Stimulated activated CD8-positive, alpha-beta memory T cell treated with anti-CD3 and anti-CD28 coated beads, Interleukin-2, amount 100 ng/mL, for 48 hours (primary cell): ENCODE results near the gene CD247.

Experiments used
- DNase-seq, 2 donors: peaks; one replicate each; pipeline ENCODE4 v3.0.0-alpha.2; 2020; ENCODE audit warnings: low read depth in 2 of 2

The CD247 gene

DNA sequence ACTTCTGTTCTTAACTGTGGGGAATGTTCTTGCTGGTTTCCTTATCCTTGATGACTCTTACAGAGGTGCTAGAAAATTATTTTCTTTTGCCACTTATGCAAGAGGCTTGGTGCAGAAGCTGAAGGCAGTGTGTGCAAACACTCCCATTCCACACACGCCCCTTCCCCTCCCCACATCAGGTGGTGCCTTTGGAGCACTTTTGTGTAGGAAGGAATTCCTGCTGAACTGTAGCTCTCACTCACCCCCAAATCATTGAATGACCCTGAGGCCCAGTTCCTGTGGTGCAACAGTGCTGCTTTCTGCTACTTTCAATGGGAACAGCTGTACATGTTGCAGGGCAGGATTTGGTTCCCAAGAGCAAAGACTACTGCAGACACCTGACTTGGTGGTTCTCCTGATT is 101.8 kb downstream of the CD247 start:
- DNase-seq = no peak

DNA sequence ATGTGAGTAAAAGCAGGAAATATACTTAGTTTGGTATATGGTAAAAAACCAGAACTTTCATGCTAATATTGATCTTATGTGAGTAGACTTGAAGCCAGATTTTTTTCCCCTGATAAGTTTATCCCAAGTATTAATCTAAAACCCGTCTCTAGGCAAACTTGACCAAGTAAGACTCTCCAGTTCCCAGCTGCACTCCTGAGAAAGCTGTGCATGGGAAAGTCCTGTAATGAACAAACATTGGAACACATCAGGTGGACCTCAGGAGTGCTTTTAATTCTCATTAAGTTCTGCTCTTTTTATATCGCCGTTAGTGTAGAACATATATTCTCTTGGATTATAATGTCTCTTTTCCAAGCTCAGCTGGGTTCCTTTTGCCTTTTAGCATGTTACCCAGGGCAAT is 105.0 kb downstream of the CD247 start:
- no peak for DNase-seq

DNA sequence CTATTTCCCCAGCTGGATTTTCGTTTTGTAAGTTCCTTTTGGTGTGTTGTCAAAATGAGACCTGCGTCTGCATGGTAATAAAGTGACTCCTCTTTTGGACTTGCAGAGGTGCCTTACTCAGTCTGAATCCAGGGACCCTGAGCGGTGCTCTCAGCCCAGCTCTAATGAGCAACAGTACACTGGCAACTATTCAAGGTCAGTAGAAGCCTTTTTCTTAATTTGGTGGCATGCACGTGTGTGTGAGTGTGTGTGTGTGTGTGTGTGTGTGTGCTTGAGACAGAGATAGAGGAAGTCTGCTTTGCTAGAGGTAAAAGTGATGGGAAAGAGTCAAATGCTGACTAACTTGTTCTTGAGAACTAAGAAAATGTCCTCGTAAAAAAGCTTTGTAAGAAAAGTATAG is 105.4 kb downstream of the CD247 start:
- no peak for DNase-seq

DNA sequence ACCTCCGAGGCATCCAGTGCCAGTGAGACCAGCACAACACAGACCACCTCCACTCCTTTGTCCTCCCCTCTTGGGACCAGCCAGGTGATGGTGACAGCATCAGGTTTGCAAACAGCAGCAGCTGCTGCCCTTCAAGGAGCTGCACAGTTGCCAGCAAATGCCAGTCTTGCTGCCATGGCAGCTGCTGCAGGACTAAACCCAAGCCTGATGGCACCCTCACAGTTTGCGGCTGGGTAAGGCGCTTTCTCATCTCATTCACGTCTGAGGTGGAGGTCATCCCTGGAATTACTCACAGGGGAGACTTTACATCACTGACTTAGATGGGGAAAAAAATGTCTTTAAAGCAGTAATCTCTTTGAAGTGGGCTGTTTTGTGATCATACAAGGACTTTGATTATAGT is 106.3 kb downstream of the CD247 start:
- DNase-seq = no peak

DNA sequence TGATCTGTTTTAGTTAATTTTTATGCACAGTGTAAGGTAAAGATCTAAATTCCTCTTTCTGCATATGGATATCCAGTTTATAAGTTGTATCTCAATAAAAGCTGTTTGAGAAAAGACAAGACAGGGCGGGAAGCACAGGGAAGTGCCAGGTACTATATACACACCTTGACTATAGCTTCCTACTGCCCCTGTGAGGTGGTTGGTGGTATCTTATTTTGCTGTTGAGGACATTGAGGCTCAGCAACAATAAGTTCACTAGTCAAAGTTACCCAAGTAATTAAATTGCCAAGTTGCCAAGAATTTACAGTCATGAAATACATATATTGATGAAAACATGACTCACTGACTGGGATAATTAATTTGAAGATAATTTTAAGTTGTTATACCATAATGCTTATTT is 109.1 kb downstream of the CD247 start:
- DNase-seq = no peak

DNA sequence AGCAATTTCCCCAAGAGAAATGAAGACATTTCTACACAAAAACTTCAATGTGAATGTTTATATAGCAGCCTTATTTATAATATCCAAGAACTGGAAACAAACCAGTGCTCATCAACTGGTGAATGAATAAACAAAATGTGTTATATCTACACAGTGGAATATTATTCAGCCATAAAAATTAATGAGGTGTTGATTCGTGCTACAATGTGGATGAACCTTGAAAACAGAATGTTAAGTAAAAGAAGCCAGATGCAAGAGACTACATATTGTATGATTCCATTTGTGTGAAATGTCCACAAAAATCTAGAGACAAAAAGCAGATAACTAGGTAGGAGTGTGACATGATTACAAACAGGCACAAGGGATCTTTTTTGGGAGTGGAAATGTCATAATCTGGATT is 110.0 kb downstream of the CD247 start:
- no peak for DNase-seq

DNA sequence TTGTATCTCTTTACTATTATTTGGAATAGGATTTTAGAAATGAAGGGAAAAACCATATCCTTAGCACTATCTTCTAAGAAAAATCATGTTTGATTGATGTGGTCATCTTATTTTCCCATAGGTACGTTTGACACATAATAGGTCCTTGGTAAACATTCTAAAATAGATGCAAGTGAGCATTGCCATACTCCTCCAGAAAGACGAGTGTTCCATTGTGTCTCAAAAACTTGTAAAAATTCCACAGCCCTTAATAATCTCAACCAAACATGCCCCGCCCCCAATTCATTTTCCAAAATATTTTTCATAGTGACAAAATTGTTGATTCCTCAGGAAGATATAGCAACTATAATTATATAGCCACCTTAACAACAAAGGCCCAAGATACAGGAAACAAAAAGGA is 113.4 kb downstream of the CD247 start:
- DNase-seq = no peak

DNA sequence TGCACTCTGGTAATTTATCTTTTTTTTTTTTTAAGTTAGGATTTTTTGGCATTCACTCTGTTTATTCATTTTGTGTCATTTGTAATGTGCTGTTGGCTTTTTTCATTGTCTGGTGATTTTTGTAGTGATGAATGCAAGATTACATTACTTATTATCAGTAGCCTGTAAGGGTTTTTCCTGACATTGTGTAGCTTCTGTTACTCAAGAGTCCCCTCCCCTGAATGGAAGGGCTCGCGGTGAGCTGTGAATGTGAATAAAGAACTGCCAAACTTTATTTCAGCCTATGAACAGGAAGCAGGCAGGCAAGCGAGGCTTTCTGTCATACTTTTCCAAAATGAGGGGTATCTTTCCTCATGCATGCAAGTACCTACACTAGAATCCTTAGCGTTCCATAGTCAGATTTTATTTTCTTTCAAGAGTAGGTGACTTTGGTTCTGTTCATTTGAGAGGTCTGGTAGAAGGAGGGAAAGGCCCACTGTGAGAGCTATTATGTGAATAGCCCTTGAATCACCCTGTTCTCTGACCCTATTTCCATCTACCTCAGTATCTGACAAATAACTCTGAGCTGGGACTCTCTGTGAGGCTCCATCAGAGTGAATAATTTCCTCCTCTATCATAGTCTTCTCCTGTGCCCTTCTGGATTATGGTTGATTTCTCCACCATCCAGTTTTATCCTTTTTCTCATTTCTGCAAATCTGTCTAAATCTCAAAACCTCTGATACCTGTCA is 114.0 kb downstream of the CD247 start:
- no peak for DNase-seq

DNA sequence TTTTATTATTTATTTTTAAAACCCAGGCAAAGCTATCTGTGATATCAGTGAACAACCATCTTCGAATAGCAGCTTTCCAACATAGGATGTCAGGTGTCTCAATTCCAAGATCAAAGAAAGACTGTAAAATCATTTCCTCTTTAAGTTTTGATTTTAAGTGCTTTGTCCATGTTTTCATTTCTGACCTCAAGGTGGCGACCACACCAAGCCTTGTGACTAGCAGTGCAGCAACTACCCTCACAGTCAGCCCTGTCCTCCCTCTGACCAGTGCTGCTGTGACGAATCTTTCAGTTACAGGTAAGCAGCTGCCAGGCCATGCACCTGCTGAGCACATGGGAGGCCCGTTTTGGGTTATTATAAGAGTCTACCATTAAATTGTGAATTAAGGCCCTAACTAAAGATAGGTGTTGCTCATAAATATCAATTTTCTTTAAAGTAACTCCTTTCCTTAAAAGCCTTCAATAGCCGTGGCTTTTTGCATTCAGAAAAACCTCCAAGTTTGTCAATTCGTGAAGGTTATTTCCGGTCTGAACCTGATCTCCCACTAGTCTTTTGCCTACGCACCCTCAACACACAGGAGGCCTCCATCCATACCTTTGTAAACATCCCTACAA is 117.0 kb downstream of the CD247 start:
- peak in 1 of 2 donors; percentile 10 for DNase-seq

DNA sequence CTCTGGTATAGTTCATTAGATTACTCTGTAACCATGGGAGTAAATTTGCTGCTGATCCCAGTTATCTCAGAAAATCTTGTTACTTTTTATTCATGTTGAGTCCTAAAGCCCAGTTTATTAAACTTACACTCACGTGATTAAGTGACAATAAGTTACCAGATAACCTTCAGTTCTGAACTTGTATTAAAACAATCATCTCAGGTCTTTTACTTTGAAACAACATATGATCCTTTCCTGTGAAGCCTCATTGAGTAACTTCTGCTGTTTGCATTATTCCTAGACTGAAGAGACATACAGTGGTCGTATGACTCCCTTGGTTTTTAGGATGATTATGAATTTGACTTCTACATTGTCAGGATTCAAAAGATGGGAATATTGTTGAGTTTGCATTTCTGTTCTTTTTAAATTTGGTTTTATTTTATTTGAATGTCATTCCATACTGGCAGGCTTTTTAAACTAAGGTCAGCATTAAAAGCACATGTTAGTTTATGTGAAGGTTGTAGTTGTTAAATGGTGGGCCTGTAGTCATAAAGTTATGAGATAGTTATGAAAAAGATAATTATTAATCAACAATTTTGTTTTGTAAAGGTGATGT is 117.9 kb downstream of the CD247 start:
- DNase-seq = no peak

DNA sequence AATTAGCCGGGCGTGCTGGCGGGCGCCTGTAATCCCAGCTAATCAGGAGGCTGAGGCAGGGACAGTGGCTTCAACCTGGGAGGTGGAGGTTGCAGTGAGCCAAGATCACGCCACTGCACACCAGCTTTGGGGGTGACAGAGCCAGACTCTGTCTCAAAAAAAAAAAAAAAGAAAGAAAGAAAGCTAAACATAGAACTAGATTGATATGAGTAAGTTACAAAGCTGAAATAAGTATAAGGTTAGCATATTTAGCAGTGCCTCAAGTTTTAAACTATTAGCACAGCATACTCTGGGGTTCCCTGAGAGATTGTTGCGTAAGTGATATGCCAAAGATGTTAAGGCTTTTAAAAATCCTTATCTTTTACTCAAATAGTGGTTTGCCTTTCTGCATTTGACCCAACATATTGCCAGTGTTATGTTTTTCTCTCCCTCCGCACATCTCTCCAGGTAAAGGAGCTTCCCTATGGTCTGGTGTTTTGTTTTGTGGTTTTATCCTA is 126.1 kb downstream of the CD247 start:
- DNase-seq = no peak

DNA sequence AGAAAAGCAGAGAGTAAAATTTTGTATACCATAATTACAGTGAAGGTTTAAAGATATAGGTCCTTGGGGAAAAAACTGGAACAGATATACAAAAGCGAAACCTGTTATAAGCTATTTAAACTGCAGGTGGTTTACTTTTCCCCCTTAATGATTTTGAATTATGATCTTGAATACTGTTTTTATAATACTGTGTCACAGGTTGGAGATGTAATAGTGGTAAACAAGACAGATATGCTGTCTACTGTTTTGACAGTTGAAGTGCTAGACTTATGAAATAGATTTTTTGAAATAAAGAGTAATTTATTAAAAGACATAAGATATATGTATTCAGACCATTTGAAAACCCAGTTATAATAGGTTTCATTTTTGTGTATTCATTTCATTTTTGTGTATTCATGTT is 129.4 kb downstream of the CD247 start:
- no peak for DNase-seq

DNA sequence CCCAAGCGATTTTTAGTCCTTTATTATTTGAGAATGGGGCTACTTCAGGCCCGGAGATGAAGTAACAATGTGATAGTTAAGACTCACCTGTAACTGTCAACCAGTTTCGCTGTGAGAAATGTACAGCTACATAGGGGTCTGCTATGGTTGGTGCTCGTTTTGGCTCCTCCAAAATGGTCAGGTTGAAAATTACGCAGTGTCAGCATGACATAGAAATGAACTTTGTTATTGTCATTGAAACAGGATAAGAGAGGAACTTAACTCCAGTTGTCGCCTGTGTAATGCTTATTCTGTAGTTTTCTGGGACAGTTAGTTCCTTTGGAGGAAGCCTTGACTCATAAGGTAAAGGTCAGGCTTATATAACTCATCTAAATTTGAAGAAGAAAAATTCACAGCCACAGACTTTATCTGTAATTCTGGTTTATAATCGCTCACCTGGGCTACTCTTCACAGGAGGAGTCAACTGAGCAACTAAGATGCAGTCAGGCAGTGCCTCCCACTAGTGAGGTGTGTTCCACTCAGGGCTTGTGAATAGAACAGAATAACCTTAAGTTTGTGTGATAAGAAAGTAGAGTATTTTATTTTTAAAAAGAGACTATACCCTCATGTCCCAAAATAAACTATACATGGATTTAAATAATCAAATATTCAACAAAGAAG is 130.9 kb downstream of the CD247 start:
- DNase-seq = no peak
